ENCODE data around the gene CNTNAP2. TPM values are rescaled to one million over a fixed set of nuclear protein-coding genes. Genes with fewer than 3 reads are reported as not detected.

Gene CNTNAP2
- total RNA-seq, 1 donor, result 7.6 TPM

DNA sequence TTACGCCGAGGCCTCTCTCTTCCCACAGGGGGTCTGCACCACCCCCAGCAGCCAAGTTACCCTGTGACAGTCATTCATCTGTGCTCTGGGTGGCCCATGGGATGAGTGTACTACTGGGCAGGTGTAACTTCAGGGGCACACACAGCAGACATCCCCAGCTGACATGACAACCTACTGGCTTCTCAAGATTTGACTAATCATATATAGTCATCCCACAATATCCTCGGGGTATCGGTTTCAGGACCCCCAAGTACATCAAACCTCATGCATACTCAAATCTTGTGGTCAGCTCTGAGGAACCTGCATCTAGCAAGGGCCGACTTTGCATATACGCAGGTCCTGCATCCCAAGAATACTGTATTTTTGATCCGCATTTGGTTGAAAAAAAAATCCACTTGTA, 2137.0 kb downstream of the CNTNAP2 start:
- Histone ChIP-seq H3K9me3 (ENCODE audit: low read depth, low read length) (no peaks in the 10 kb centered on the region), H3K36me3 (ENCODE audit: insufficient read depth, low read length) (no peaks in the 10 kb centered on the region), H3K4me1 (ENCODE audit: insufficient read depth, low read length) (no peaks in the 10 kb centered on the region), H2AFZ (ENCODE audit: low read length) (no peak overlapping the region), H4K20me1 (ENCODE audit: insufficient read depth, low read length) (no peaks in the 10 kb centered on the region), H3K4me3 (ENCODE audit: insufficient read depth, low read length) (no peak overlapping the region), H3K4me2 (ENCODE audit: insufficient read depth, low read length) (no peak overlapping the region), H3K27ac (ENCODE audit: low read depth, low read length) (no peak overlapping the region), H3K27me3 (ENCODE audit: insufficient read depth, low read length) (no peaks in the 10 kb centered on the region), H3K79me2 (ENCODE audit: insufficient read depth, low read length) (no peaks in the 10 kb centered on the region)
- TF ChIP-seq, protein P1, sequence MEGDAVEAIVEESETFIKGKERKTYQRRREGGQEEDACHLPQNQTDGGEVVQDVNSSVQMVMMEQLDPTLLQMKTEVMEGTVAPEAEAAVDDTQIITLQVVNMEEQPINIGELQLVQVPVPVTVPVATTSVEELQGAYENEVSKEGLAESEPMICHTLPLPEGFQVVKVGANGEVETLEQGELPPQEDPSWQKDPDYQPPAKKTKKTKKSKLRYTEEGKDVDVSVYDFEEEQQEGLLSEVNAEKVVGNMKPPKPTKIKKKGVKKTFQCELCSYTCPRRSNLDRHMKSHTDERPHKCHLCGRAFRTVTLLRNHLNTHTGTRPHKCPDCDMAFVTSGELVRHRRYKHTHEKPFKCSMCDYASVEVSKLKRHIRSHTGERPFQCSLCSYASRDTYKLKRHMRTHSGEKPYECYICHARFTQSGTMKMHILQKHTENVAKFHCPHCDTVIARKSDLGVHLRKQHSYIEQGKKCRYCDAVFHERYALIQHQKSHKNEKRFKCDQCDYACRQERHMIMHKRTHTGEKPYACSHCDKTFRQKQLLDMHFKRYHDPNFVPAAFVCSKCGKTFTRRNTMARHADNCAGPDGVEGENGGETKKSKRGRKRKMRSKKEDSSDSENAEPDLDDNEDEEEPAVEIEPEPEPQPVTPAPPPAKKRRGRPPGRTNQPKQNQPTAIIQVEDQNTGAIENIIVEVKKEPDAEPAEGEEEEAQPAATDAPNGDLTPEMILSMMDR (IDR thresholded peaks at IDR 0.05; ENCODE audit: extremely low read depth, low read depth, low read length), result no peak
- no peak for DNase-seq (ENCODE audit: insufficient read length, low spot score, missing footprints)

- TF ChIP-seq, protein P1 (IDR thresholded peaks at IDR 0.05; ENCODE audit: extremely low read depth, low read depth, low read length), result peak; percentile 31
- H3K79me2 ChIP-seq (ENCODE audit: insufficient read depth, low read length), result no peaks in the 10 kb centered on the region
- no peaks in the 10 kb centered on the region for H3K36me3 ChIP-seq (ENCODE audit: insufficient read depth, low read length)
- H3K27me3 ChIP-seq (ENCODE audit: insufficient read depth, low read length), result no peaks in the 10 kb centered on the region
- H4K20me1 ChIP-seq (ENCODE audit: insufficient read depth, low read length), result no peaks in the 10 kb centered on the region
- DNase-seq (ENCODE audit: insufficient read length, low spot score, missing footprints), result no peak
- no peaks in the 10 kb centered on the region for H3K4me1 ChIP-seq (ENCODE audit: insufficient read depth, low read length)
- H3K4me3 ChIP-seq (ENCODE audit: insufficient read depth, low read length), result no peak overlapping the region
- no peak overlapping the region for H2AFZ ChIP-seq (ENCODE audit: low read length)
- H3K27ac ChIP-seq (ENCODE audit: low read depth, low read length), result no peak overlapping the region
- no peak overlapping the region for H3K4me2 ChIP-seq (ENCODE audit: insufficient read depth, low read length)
- no peaks in the 10 kb centered on the region for H3K9me3 ChIP-seq (ENCODE audit: low read depth, low read length)
These were observed 2138.7 kb downstream of the CNTNAP2 start for GRCh38 chr7:148255333-148255732.

DNA sequence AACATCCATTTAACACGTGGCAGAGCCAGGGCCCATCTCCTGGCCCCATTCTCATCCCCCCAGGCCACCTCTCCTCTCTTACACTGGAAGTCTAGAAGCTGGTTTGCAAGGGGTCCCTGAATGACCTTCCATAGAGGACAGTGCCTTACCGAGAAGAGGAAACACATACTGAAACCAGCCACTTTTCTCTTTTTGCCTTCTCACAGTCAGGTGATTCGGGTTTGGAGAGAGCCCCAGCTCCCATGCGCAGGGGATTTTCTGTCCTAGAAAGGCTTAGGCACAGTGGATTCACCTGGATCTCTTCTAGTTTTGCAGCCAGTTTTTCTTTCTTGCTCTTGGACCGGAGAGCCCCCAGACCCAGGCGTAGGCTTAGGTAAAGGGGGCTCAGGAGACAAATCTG, 2139.8 kb downstream of the CNTNAP2 start:
- no peak for DNase-seq (ENCODE audit: insufficient read length, low spot score, missing footprints)

DNA sequence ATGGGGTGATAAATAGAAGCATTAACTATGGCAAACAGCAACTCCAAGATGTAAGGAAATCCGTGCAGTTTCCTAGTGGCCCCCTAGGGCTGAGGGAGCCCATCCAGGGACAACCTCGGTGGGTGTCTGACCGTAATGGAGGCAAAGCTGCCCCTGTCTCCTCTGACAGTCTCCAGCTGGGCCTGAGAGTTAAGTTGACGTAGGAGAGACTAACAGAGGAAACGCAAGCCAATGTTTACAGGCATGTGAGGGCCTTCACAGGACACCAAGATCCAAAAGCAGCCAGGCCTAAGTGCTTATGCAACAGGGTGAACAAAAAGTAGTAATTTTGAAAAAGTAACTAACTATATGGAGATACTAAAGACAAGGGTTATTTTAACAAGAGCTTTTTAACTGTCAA, 2144.0 kb downstream of the CNTNAP2 start:
- TF ChIP-seq, protein P1 (IDR thresholded peaks at IDR 0.05; ENCODE audit: extremely low read depth, low read depth, low read length), result no peak
- no peaks in the 10 kb centered on the region for H4K20me1 ChIP-seq (ENCODE audit: insufficient read depth, low read length)
- no peak overlapping the region for H3K4me2 ChIP-seq (ENCODE audit: insufficient read depth, low read length)
- H3K4me3 ChIP-seq (ENCODE audit: insufficient read depth, low read length), result no peak overlapping the region
- H3K9me3 ChIP-seq (ENCODE audit: low read depth, low read length), result no peaks in the 10 kb centered on the region
- no peaks in the 10 kb centered on the region for H3K27me3 ChIP-seq (ENCODE audit: insufficient read depth, low read length)
- H3K79me2 ChIP-seq (ENCODE audit: insufficient read depth, low read length), result no peaks in the 10 kb centered on the region
- no peak overlapping the region for H3K27ac ChIP-seq (ENCODE audit: low read depth, low read length)
- no peaks in the 10 kb centered on the region for H3K4me1 ChIP-seq (ENCODE audit: insufficient read depth, low read length)
- H3K36me3 ChIP-seq (ENCODE audit: insufficient read depth, low read length), result no peaks in the 10 kb centered on the region
- H2AFZ ChIP-seq (ENCODE audit: low read length), result no peak overlapping the region
- DNase-seq (ENCODE audit: insufficient read length, low spot score, missing footprints), result no peak

More for the DNA sequence above, 2139.8 kb downstream of the CNTNAP2 start:
- Histone ChIP-seq H3K27me3 (ENCODE audit: insufficient read depth, low read length) (no peaks in the 10 kb centered on the region), H3K27ac (ENCODE audit: low read depth, low read length) (no peak overlapping the region), H3K4me1 (ENCODE audit: insufficient read depth, low read length) (no peaks in the 10 kb centered on the region), H3K4me2 (ENCODE audit: insufficient read depth, low read length) (no peak overlapping the region), H2AFZ (ENCODE audit: low read length) (no peak overlapping the region), H3K36me3 (ENCODE audit: insufficient read depth, low read length) (no peaks in the 10 kb centered on the region), H3K4me3 (ENCODE audit: insufficient read depth, low read length) (no peak overlapping the region), H3K79me2 (ENCODE audit: insufficient read depth, low read length) (no peaks in the 10 kb centered on the region), H3K9me3 (ENCODE audit: low read depth, low read length) (no peaks in the 10 kb centered on the region), H4K20me1 (ENCODE audit: insufficient read depth, low read length) (no peaks in the 10 kb centered on the region)
- TF ChIP-seq, protein P1 (IDR thresholded peaks at IDR 0.05; ENCODE audit: extremely low read depth, low read depth, low read length), result no peak
